ENCODE results near the gene PARP9. TPM values are rescaled to one million over a fixed set of nuclear protein-coding genes. Genes with fewer than 3 reads are reported as not detected.

Gene PARP9
- total RNA-seq, 2 donors from 2014 or later = 20.2 to 28.0 TPM

DNA sequence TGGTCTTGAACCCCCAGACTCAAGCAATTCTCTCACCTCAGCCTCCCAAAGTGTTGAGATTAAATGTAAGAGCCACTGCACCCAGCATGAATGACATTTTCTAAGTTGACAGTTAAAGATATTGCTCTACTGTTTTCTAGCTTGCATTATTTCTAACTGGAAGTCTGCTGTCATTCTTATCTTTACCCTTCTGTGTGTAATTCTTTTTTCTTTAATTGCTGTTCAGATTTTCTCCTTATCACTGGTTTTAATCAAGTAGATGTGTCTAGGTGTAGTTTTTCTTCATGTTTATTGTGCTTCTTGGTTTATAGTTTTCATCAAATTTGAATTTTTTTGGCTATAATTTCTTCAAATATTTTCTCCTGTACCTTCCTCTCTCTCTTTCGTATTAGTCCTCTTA, 18.3 kb upstream of the PARP9 start:
- DNase-seq = no peak
- no peaks in the 10 kb centered on the region for H3K27me3 ChIP-seq
- no peaks in the 10 kb centered on the region for H3K4me1 ChIP-seq
- H3K4me3 ChIP-seq = no peak overlapping the region
- peaks cover 4% of the 10 kb centered on the region for H3K9me3 ChIP-seq
- H3K36me3 ChIP-seq = no peaks in the 10 kb centered on the region
- intact Hi-C loops (cut with DNase I) = no loop called here
- no peak overlapping the region for H3K27ac ChIP-seq
- no peak overlapping the region for H3K9ac ChIP-seq (ENCODE audit: low read depth in 2 of 2, low read length in 2 of 2)
- TF ChIP-seq, protein P1, sequence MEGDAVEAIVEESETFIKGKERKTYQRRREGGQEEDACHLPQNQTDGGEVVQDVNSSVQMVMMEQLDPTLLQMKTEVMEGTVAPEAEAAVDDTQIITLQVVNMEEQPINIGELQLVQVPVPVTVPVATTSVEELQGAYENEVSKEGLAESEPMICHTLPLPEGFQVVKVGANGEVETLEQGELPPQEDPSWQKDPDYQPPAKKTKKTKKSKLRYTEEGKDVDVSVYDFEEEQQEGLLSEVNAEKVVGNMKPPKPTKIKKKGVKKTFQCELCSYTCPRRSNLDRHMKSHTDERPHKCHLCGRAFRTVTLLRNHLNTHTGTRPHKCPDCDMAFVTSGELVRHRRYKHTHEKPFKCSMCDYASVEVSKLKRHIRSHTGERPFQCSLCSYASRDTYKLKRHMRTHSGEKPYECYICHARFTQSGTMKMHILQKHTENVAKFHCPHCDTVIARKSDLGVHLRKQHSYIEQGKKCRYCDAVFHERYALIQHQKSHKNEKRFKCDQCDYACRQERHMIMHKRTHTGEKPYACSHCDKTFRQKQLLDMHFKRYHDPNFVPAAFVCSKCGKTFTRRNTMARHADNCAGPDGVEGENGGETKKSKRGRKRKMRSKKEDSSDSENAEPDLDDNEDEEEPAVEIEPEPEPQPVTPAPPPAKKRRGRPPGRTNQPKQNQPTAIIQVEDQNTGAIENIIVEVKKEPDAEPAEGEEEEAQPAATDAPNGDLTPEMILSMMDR (IDR thresholded peaks at IDR 0.05) = no peak

DNA sequence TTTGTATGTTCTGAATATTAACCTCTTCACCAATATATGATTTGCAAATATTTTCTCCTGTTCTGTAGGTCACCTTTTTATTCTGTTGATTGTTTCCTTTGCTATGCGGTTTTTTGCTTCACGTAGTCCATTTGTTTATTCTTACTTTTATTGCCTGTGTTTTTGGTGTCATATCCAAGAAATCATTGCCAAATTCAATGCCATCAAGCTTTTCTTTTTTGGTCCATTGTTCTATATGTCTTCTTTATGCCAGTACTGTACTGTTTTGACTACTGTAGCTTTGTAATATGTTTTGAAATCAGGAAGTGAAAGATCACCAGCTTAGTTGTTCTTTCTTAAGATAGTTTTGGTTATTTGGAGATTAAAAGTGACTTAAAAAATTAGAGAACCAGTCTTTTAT, 17.5 kb upstream of the PARP9 start:
- TF ChIP-seq, protein P1 (IDR thresholded peaks at IDR 0.05) = no peak
- Histone ChIP-seq H3K27ac (no peak overlapping the region), H3K9ac (ENCODE audit: low read depth in 2 of 2, low read length in 2 of 2) (no peak overlapping the region), H3K4me1 (no peaks in the 10 kb centered on the region), H3K4me3 (no peak overlapping the region), H3K36me3 (no peaks in the 10 kb centered on the region), H3K27me3 (no peaks in the 10 kb centered on the region), H3K9me3 (peaks cover 4% of the 10 kb centered on the region)
- DNase-seq = no peak
- intact Hi-C loops (cut with DNase I) = no loop called here

DNA sequence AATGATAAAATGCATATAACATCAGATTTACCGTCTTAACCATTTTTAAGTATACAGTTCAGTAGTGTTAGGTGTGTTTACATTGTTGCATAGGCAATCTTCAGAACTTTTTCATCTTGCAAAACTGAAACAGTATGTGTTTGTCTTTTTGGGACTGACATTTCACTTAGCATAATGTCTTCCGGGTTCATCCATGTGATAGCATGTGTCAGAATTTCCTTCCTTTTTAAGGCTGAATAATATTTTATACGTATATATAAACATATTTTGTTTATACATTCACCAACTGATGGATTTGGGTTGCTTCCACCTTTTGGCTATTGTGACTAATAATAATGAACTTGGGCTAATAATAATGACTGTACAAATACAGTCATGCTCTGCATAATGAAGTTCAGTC, 16.4 kb upstream of the PARP9 start:
- Histone ChIP-seq H3K36me3 (no peaks in the 10 kb centered on the region), H3K9ac (ENCODE audit: low read depth in 2 of 2, low read length in 2 of 2) (no peak overlapping the region), H3K27me3 (no peaks in the 10 kb centered on the region), H3K4me1 (no peaks in the 10 kb centered on the region), H3K4me3 (no peak overlapping the region), H3K27ac (no peak overlapping the region), H3K9me3 (peaks cover 4% of the 10 kb centered on the region)
- DNase-seq = no peak
- intact Hi-C loops (cut with DNase I) = no loop called here
- TF ChIP-seq, protein P1 (IDR thresholded peaks at IDR 0.05) = no peak

DNA sequence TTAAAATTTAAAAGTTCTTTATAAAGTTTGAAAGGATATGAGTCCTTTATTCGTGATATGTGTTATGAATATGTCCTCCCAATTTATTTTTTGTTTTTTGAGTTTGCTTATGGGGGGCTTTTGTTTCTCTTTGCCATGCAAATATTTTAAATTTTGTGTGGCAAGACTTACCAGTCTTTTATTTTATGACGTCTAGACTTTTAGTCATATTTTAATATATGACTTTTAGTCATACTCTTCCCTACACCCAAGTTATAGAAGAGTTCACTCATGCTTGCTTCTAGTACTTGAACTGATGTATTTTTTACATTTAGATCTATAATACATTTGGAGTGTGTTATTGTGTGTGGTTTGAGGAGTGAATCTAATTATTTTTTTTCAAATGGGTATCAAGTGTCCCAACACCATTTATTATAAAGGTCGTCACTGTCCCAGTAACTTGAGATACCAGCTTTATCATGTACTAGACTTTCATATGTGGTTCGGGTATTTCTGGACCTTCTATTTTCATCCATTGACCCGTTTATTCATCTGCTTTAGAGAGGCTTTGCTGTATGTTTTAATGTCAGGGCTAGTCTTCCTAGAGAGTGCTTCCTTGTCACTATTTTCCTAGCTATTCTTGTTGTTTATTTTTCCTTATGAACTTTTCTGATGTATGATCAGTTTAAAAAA, 14.1 kb upstream of the PARP9 start:
- TF ChIP-seq, protein P1 (IDR thresholded peaks at IDR 0.05) = no peak
- intact Hi-C loops (cut with DNase I) = no loop called here
- Histone ChIP-seq H3K27me3 (no peaks in the 10 kb centered on the region), H3K36me3 (no peaks in the 10 kb centered on the region), H3K4me3 (peak overlapping the region; percentile 41), H3K27ac (no peak overlapping the region), H3K9ac (ENCODE audit: low read depth in 2 of 2, low read length in 2 of 2) (no peak overlapping the region), H3K4me1 (no peaks in the 10 kb centered on the region), H3K9me3 (peaks cover 4% of the 10 kb centered on the region)
- no peak for DNase-seq

DNA sequence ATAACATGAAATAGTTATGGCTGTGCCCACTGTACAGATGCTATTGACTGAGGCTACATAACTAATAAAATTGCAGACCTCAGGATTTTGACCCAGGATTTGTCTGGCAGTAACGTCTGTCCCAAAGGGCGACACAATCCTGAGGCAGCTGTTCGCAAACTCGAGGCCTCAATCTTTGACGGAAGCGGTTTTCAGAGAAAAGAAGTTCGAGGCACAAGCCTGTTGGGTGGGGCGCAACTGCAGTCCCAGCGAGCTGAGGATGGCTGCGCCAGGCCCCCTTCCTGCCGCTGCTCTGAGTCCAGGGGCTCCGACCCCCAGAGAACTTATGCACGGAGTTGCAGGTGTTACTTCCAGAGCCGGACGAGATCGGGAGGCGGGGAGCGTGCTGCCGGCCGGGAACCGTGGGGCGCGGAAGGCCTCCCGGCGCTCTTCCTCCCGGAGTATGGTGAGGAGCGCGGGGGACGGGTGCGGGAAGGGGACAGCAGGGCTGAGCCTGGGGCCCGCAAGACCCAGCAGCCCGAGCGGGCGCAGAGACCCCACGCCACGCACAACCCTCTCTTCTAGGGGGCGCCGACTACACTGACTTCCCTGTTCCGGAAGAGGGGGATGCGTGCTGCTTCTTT, 13.4 kb upstream of the PARP9 start, which contains the start of gene PARP15:
PARP15 (plus strand) TSS at position 242 of the 623 bp plus-strand sequence; CDS start at position 260, 18 bp downstream.
- TF ChIP-seq, protein P1 (IDR thresholded peaks at IDR 0.05) = no peak
- Histone ChIP-seq H3K4me3 (peak within 1 kb of the TSS; percentile 41), H3K27ac (no peak within 1 kb of the TSS), H3K4me1 (no peaks in the 10 kb centered on the region), H3K9me3 (peaks cover 4% of the 10 kb centered on the region), H3K36me3 (no peaks in the 10 kb centered on the region), H3K27me3 (no peaks in the 10 kb centered on the region), H3K9ac (ENCODE audit: low read depth in 2 of 2, low read length in 2 of 2) (peak within 1 kb of the TSS in 1 of 2 donors; percentile 66)
- DNase-seq = peak; percentile 30
- intact Hi-C loops (cut with DNase I) = no loop called here

All from colonic mucosa (tissue), 4 donors.